ENCODE measurements around the gene CTNNA2.

The CTNNA2 gene

DNA sequence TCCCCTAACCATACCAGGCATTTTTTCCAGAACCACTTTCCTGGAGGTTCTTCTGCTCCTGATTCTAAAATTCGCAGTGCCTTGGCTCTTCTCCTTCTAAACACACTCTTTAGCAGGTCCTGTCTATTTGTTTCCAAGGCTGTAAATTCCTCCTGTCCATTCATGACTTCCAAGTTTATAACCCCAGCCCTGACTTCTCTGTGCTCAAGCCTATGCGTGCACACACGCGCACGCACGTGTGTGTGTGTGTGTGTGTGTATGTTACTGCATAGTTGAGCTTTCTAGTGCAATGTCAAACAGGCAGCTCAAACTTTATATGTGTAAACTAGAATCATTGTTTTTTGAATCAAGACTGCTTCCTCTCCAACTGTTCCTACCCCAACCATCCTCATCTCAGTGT, 454.0 kb downstream of the CTNNA2 start:
- TF ChIP-seq, protein P1, sequence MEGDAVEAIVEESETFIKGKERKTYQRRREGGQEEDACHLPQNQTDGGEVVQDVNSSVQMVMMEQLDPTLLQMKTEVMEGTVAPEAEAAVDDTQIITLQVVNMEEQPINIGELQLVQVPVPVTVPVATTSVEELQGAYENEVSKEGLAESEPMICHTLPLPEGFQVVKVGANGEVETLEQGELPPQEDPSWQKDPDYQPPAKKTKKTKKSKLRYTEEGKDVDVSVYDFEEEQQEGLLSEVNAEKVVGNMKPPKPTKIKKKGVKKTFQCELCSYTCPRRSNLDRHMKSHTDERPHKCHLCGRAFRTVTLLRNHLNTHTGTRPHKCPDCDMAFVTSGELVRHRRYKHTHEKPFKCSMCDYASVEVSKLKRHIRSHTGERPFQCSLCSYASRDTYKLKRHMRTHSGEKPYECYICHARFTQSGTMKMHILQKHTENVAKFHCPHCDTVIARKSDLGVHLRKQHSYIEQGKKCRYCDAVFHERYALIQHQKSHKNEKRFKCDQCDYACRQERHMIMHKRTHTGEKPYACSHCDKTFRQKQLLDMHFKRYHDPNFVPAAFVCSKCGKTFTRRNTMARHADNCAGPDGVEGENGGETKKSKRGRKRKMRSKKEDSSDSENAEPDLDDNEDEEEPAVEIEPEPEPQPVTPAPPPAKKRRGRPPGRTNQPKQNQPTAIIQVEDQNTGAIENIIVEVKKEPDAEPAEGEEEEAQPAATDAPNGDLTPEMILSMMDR (IDR thresholded peaks at IDR 0.05; ENCODE audit: control extremely low read depth, extremely low read depth, low read depth, missing control alignments) = no peak
- ChIA-PET CTCF (no interaction called here), POLR2A (no interaction called here)
- DNase-seq (ENCODE audit: extremely low spot score) = no peak

DNA sequence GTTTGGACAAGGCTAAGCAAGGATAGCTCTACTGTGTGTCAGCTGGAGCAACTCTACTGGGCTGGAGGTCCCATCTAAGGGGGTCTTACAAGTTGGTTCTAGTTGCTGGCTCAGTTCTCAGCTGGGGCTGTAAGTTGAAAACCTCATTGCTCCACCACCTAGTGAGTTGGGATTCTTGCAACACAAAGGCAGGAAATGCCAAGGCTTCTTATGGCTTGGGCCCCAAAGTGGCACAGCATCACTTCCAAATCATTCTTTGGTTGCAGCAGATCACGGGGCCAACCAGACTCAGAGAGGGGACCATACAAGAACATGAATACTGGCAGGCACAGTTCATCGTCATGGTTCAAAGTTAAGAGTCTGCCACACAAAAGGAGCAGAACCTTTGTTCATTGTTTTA, 459.0 kb downstream of the CTNNA2 start:
- TF ChIP-seq, protein P1 (IDR thresholded peaks at IDR 0.05; ENCODE audit: control extremely low read depth, extremely low read depth, low read depth, missing control alignments) = no peak
- ChIA-PET POLR2A (no interaction called here), CTCF (interaction anchor here (1.9 kb wide), 1 partner anchor 10 kb away, joined by 6 read pairs; no protein-coding TSS in a partner anchor)
- DNase-seq (ENCODE audit: extremely low spot score) = no peak

DNA sequence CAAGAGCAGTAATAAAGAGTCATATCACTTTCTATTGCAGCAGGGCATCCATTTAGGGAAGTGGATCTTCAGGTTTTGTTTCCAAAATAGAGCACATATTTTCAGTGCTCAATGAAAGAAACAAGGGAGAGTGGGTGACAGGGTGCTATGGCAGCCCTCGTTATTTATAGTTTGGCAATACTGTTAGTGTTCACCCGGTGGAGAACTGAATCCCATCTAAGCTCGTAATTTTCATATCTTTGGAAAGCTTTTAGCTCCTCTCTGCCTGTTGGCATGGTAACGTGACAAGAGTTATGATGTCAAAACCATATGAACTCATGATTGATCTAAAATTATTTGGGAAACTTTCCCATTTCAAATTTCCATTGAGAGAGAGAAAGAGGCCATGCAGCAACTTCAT, 459.8 kb downstream of the CTNNA2 start:
- ChIA-PET POLR2A (no interaction called here), CTCF (interaction anchor here (1.0 kb wide), 1 partner anchor 16 kb away, joined by 3 read pairs; no protein-coding TSS in a partner anchor)
- TF ChIP-seq, protein P1 (IDR thresholded peaks at IDR 0.05; ENCODE audit: control extremely low read depth, extremely low read depth, low read depth, missing control alignments) = no peak
- DNase-seq (ENCODE audit: extremely low spot score) = no peak

DNA sequence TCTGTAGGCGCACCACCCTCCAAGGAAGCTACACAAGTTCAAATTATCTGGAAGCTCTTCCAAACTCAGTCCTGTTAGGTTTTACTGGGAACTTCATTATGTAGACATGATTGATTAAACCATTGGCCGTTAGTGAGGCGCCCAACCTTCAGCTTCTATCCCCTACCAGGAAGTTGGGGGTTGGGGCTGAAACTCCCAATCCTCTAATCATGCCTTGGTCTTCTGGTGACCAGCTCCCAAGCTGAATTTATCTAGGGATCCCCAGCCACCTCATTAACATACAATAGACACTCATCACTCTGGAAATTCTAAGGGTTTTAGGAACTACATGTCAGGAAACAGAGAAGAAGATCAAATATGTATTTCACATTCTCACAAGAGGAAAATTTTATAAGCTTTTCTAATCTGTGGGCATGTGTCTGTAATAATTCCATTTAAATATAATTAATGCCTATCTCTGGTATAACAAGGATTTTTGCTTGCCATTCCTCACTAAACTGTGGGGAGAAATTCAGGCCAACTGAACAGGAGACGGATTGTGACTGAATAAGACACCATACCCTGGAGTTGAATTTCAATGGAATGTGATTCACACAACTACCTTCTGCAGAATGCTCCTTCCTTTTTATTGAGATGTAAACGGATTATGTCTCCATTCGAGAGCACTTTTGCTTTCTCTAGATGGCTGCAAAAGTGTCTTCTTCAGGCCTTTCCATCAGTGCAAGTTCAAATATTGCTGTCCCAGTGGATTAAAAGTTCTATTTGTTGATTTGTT, 463.1 kb downstream of the CTNNA2 start:
- ChIA-PET POLR2A (no interaction called here), CTCF (interaction anchor here (0.9 kb wide), 1 partner anchor 15 kb away, joined by 4 read pairs; no protein-coding TSS in a partner anchor)
- TF ChIP-seq, protein P1 (IDR thresholded peaks at IDR 0.05; ENCODE audit: control extremely low read depth, extremely low read depth, low read depth, missing control alignments) = no peak
- no peak for DNase-seq (ENCODE audit: extremely low spot score)

DNA sequence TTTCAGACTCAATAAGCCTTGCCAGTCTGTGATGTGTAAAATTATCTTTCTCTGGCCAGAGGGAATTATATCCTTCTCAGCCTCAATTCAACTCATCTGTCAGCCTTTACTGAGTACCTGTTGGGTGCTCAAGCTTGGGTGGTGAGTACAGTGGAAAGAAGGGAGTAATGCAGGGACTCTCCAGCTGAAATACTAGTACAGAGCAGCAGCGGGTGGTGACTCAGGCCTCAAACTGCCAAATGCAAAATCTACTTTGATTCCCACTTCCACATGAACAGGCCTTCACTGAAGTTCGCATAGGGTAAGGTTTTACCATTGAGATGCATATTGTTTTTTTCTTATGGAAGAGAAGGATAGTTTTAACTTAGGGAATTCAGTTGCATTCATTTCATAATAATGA, 464.9 kb downstream of the CTNNA2 start:
- TF ChIP-seq, protein P1 (IDR thresholded peaks at IDR 0.05; ENCODE audit: control extremely low read depth, extremely low read depth, low read depth, missing control alignments) = no peak
- no peak for DNase-seq (ENCODE audit: extremely low spot score)
- CTCF ChIA-PET = no interaction called here
- POLR2A ChIA-PET = no interaction called here

DNA sequence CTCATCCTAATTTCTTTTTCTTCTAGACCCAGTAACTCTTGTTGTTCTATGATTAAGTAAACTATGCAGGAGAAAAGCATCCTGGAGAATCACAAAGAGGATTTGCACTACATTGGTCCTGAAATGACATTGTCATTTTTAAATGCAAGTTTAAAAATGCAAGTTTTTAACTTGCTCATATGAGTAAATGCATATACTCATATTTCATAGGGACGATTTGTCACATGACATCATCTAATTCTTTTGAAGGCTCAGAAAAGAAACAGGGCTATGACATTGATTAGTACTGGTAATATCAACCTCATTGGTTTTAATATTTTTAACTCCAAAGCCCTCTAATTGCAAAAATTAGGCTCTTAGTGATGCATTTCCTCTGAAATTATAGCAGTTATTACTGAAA, 467.3 kb downstream of the CTNNA2 start:
- no peak for DNase-seq (ENCODE audit: extremely low spot score)
- ChIA-PET POLR2A (no interaction called here), CTCF (no interaction called here)
- TF ChIP-seq, protein P1 (IDR thresholded peaks at IDR 0.05; ENCODE audit: control extremely low read depth, extremely low read depth, low read depth, missing control alignments) = no peak
